ENCODE data around the gene TTC7B.

Gene TTC7B

DNA sequence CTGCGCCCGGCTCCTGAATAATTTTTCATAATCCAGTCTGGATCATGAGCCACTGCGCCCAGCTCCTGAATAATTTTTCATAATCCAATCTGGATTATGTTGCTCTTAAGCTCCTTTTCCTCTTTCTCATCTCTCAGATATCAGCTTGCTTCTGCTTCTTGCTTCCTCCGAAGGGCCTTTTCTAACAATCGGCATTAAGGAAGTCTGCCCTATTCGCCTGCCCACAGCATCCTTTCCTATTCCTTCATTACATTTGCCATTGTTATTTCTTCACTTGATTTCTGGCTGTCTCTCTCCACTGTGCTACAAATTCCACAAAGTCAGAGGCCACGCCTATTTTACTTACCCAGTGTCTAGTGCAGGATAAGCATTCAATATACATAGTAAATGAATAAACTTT lies 83.5 kb downstream of the TTC7B start:
- no peak overlapping the region for H2AFZ ChIP-seq (ENCODE audit: low read length)
- H3K9me3 ChIP-seq (ENCODE audit: low read length): no peaks in the 10 kb centered on the region
- no peaks in the 10 kb centered on the region for H3K79me2 ChIP-seq (ENCODE audit: insufficient read depth, low read length)
- no peaks in the 10 kb centered on the region for H3K27me3 ChIP-seq (ENCODE audit: insufficient read depth, low read length)
- no peaks in the 10 kb centered on the region for H3K36me3 ChIP-seq (ENCODE audit: insufficient read depth, low read length)
- H3K4me1 ChIP-seq (ENCODE audit: insufficient read depth, low read length, severe bottlenecking): no peaks in the 10 kb centered on the region
- no peaks in the 10 kb centered on the region for H4K20me1 ChIP-seq (ENCODE audit: insufficient read depth, low read length)
- H3K9me2 ChIP-seq (ENCODE audit: low read depth, low read length): no peaks in the 10 kb centered on the region
- no peak overlapping the region for H3K4me3 ChIP-seq (ENCODE audit: low read depth, low read length, poor library complexity, severe bottlenecking)
- H3F3A ChIP-seq (ENCODE audit: insufficient read depth, low read length): no peaks in the 10 kb centered on the region
- H3K9ac ChIP-seq (ENCODE audit: low read length): no peak overlapping the region
- no peak overlapping the region for H3K27ac ChIP-seq (ENCODE audit: low read depth, low read length, poor library complexity, severe bottlenecking)
- no peak for TF ChIP-seq EZH2 (IDR thresholded peaks at IDR 0.05; ENCODE audit: borderline replicate concordance, low read length)
- TF ChIP-seq, protein P1, sequence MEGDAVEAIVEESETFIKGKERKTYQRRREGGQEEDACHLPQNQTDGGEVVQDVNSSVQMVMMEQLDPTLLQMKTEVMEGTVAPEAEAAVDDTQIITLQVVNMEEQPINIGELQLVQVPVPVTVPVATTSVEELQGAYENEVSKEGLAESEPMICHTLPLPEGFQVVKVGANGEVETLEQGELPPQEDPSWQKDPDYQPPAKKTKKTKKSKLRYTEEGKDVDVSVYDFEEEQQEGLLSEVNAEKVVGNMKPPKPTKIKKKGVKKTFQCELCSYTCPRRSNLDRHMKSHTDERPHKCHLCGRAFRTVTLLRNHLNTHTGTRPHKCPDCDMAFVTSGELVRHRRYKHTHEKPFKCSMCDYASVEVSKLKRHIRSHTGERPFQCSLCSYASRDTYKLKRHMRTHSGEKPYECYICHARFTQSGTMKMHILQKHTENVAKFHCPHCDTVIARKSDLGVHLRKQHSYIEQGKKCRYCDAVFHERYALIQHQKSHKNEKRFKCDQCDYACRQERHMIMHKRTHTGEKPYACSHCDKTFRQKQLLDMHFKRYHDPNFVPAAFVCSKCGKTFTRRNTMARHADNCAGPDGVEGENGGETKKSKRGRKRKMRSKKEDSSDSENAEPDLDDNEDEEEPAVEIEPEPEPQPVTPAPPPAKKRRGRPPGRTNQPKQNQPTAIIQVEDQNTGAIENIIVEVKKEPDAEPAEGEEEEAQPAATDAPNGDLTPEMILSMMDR (IDR thresholded peaks at IDR 0.05; ENCODE audit: low read length): no peak
- H3K4me2 ChIP-seq (ENCODE audit: low read length): no peak overlapping the region

DNA sequence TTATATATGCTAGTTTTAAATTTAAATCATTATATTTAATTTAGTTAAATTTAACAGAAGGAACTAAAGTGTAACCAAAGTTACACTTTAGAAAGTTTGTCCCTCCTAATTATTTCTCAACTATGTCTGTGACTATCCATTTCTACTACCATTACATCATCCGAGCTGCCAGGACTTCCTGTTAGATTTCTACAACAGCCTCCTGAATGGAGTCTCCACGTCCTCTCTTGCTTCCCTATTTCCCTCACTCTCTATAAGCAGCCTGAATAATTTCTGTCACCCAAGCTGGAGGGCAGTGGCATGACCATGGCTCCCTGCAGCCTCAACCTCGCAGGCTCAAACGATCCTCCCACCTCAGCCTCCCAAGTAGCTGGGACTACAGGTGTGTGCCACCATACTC lies 84.1 kb downstream of the TTC7B start:
- no peaks in the 10 kb centered on the region for H3F3A ChIP-seq (ENCODE audit: insufficient read depth, low read length)
- H3K36me3 ChIP-seq (ENCODE audit: insufficient read depth, low read length): no peaks in the 10 kb centered on the region
- H3K9me3 ChIP-seq (ENCODE audit: low read length): no peaks in the 10 kb centered on the region
- H3K9ac ChIP-seq (ENCODE audit: low read length): no peak overlapping the region
- TF ChIP-seq, protein P1 (IDR thresholded peaks at IDR 0.05; ENCODE audit: low read length): no peak
- TF ChIP-seq EZH2 (IDR thresholded peaks at IDR 0.05; ENCODE audit: borderline replicate concordance, low read length): no peak
- H3K27ac ChIP-seq (ENCODE audit: low read depth, low read length, poor library complexity, severe bottlenecking): no peak overlapping the region
- H3K9me2 ChIP-seq (ENCODE audit: low read depth, low read length): no peaks in the 10 kb centered on the region
- H3K79me2 ChIP-seq (ENCODE audit: insufficient read depth, low read length): no peaks in the 10 kb centered on the region
- no peaks in the 10 kb centered on the region for H3K4me1 ChIP-seq (ENCODE audit: insufficient read depth, low read length, severe bottlenecking)
- no peak overlapping the region for H2AFZ ChIP-seq (ENCODE audit: low read length)
- H3K4me3 ChIP-seq (ENCODE audit: low read depth, low read length, poor library complexity, severe bottlenecking): no peak overlapping the region
- H3K27me3 ChIP-seq (ENCODE audit: insufficient read depth, low read length): no peaks in the 10 kb centered on the region
- H4K20me1 ChIP-seq (ENCODE audit: insufficient read depth, low read length): no peaks in the 10 kb centered on the region
- H3K4me2 ChIP-seq (ENCODE audit: low read length): no peak overlapping the region

DNA sequence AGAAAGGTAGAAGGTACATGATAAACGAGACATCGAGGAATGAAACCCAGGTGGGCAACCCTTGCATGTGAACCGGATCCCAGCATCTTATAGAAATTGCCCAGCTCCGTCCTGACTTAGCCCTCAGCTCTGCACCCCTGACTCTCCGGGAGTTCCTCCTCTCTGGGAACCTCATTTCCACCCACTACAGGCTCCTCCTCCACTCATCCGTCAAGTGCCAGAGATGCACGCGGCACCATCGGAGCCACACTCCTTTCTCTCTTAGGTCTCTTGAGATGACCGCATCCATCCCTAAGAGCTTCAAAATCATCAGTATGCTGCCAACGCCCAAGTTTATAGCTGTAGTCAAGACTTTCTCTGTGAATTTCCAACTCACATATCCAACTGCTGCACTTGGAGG lies 84.7 kb downstream of the TTC7B start:
- no peak overlapping the region for H3K27ac ChIP-seq (ENCODE audit: low read depth, low read length, poor library complexity, severe bottlenecking)
- no peaks in the 10 kb centered on the region for H3K36me3 ChIP-seq (ENCODE audit: insufficient read depth, low read length)
- no peaks in the 10 kb centered on the region for H3K79me2 ChIP-seq (ENCODE audit: insufficient read depth, low read length)
- H2AFZ ChIP-seq (ENCODE audit: low read length): no peak overlapping the region
- no peak overlapping the region for H3K9ac ChIP-seq (ENCODE audit: low read length)
- no peaks in the 10 kb centered on the region for H3K9me2 ChIP-seq (ENCODE audit: low read depth, low read length)
- no peaks in the 10 kb centered on the region for H3K4me1 ChIP-seq (ENCODE audit: insufficient read depth, low read length, severe bottlenecking)
- H4K20me1 ChIP-seq (ENCODE audit: insufficient read depth, low read length): no peaks in the 10 kb centered on the region
- no peak overlapping the region for H3K4me2 ChIP-seq (ENCODE audit: low read length)
- H3K4me3 ChIP-seq (ENCODE audit: low read depth, low read length, poor library complexity, severe bottlenecking): no peak overlapping the region
- no peaks in the 10 kb centered on the region for H3K27me3 ChIP-seq (ENCODE audit: insufficient read depth, low read length)
- TF ChIP-seq, protein P1 (IDR thresholded peaks at IDR 0.05; ENCODE audit: low read length): no peak
- no peak for TF ChIP-seq EZH2 (IDR thresholded peaks at IDR 0.05; ENCODE audit: borderline replicate concordance, low read length)
- no peaks in the 10 kb centered on the region for H3F3A ChIP-seq (ENCODE audit: insufficient read depth, low read length)
- H3K9me3 ChIP-seq (ENCODE audit: low read length): no peaks in the 10 kb centered on the region
